CD4-positive, CD25-positive, alpha-beta regulatory T cell (primary cell): ENCODE results near the gene DGKQ. TPM values are rescaled to one million over a fixed set of nuclear protein-coding genes. Genes with fewer than 3 reads are reported as not detected.

Source experiments
- ATAC-seq, 2 donors: fragments of 150-1000 bp; cut with Tn5 transposase; one replicate each; pipeline ENCODE4 v1.10.0; 2021; ENCODE audit warnings: low read depth in 2 of 2, moderate number of reproducible peaks in 2 of 2, moderate library complexity in 1 of 2
- DNase-seq, 3 donors: peaks; one replicate each; pipeline versions ENCODE4 v3.0.0 to v3.0.0-alpha.2; 2012 to 2022; ENCODE audit warnings: mixed read lengths in 1 of 3
- H3K27ac ChIP-seq: one replicate; pipeline ENCODE4 v1.7.0; 2013; ENCODE audit warnings: mild to moderate bottlenecking, low read length; ENCODE audit not compliant: insufficient read depth, poor library complexity, severe bottlenecking
- H3K27me3 ChIP-seq: one replicate; pipeline ENCODE4 v1.7.0; 2013; ENCODE audit warnings: low read length; ENCODE audit not compliant: control insufficient read depth, insufficient read depth
- H3K36me3 ChIP-seq: one replicate; pipeline ENCODE4 v1.7.0; 2013; ENCODE audit warnings: mild to moderate bottlenecking, low read length, moderate library complexity; ENCODE audit not compliant: control insufficient read depth, insufficient read depth
- H3K4me1 ChIP-seq: 2 replicates; pipeline ENCODE4 v1.7.0; 2013; ENCODE audit warnings: mild to moderate bottlenecking, low read length; ENCODE audit not compliant: insufficient read depth, control insufficient read depth, poor library complexity, severe bottlenecking
- H3K4me3 ChIP-seq: one replicate; pipeline ENCODE4 v1.7.0; 2013; ENCODE audit warnings: low read depth, mild to moderate bottlenecking, low read length, moderate library complexity
- H3K9me3 ChIP-seq, 2 experiments: 1 replicate in 1 of 2; 2 replicates in 1 of 2; pipeline ENCODE4 v1.7.0; 2013; ENCODE audit warnings: low read length in 2 of 2, mild to moderate bottlenecking in 1 of 2, moderate library complexity in 1 of 2; ENCODE audit not compliant: control insufficient read depth in 2 of 2
- H3K27ac Mint-ChIP-seq, 3 donors: one replicate each; pipeline ENCODE4 v1.8.0; 2020 to 2022; ENCODE audit warnings: mild to moderate bottlenecking in 3 of 3, mixed read lengths in 3 of 3, moderate library complexity in 2 of 3
- H3K27me3 Mint-ChIP-seq: one replicate; pipeline ENCODE4 v1.8.0; 2022; ENCODE audit warnings: mild to moderate bottlenecking, mixed read lengths
- H3K36me3 Mint-ChIP-seq: one replicate; pipeline ENCODE4 v1.8.0; 2020; ENCODE audit warnings: mixed read lengths
- H3K4me1 Mint-ChIP-seq, 4 donors: one replicate each; pipeline ENCODE4 v1.8.0; 2020 to 2022; ENCODE audit warnings: mixed read lengths in 4 of 4, mild to moderate bottlenecking in 1 of 4
- H3K4me3 Mint-ChIP-seq, 4 donors: one replicate each; pipeline ENCODE4 v1.8.0; 2020 to 2022; ENCODE audit warnings: mild to moderate bottlenecking in 4 of 4, mixed read lengths in 4 of 4, moderate library complexity in 3 of 4
- H3K9me3 Mint-ChIP-seq, 7 donors: one replicate each; pipeline ENCODE4 v1.8.0; 2020 to 2022; ENCODE audit warnings: mixed read lengths in 7 of 7, mild to moderate bottlenecking in 3 of 7, moderate library complexity in 2 of 7
- polyA plus RNA-seq, 4 donors: library from polyadenylated mRNA; unstranded; fragments of 300-500 nt; fragmentation: Illumina TruSeq; gene quantifications; one replicate each; pipeline ENCODE4 v1.2.3, GENCODE V29; 2021
- total RNA-seq: library from RNA; stranded (reverse); gene quantifications from one replicate; pipeline ENCODE4 v1.2.3, GENCODE V29; 2022

Gene DGKQ
- total and polyA plus RNA-seq, 5 donors from 2014 or later, result 2.4 to 22.5 (median 3.6) TPM

DNA sequence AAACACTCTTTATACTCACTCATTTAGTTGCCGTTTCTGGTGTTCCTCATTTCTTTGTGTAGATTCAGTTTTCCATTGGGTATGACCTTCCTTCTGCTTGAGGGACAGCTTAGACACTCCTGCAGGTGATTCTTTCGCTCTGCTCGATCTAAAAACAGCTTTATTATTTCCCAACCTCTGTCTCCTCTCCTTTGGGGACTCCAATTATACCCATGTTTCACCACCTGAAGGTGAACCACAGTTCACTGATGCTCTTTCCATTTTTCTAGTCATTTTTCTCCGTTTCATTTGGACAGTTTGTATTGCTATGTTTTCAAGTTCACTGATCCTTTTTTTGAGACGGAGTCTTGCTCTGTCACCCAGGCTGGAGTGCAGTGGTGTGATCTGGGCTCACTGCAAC, 33.5 kb upstream of the DGKQ start:
- peaks cover 43% of the 10 kb centered on the region for H3K27me3 Mint-ChIP-seq
- Histone ChIP-seq H3K4me3 (no peak overlapping the region), H3K4me1 (peaks cover 38% of the 10 kb centered on the region), H3K36me3 (no peaks in the 10 kb centered on the region), H3K9me3 (peaks cover 0 to 2% of the 10 kb centered on the region in 2 experiments), H3K27me3 (peaks cover 5% of the 10 kb centered on the region), H3K27ac (no peak overlapping the region)
- no peak for DNase-seq
- peaks cover 0 to 11% (median 4%) of the 10 kb centered on the region in 4 donors for H3K4me1 Mint-ChIP-seq
- H3K36me3 Mint-ChIP-seq, result no peaks in the 10 kb centered on the region
- peak overlapping the region in 2 of 4 donors; percentile 27 to 51 for H3K4me3 Mint-ChIP-seq
- no peak for ATAC-seq
- H3K9me3 Mint-ChIP-seq, result peaks cover 0 to 2% (median 0%) of the 10 kb centered on the region in 7 donors
- H3K27ac Mint-ChIP-seq, result no peak overlapping the region

DNA sequence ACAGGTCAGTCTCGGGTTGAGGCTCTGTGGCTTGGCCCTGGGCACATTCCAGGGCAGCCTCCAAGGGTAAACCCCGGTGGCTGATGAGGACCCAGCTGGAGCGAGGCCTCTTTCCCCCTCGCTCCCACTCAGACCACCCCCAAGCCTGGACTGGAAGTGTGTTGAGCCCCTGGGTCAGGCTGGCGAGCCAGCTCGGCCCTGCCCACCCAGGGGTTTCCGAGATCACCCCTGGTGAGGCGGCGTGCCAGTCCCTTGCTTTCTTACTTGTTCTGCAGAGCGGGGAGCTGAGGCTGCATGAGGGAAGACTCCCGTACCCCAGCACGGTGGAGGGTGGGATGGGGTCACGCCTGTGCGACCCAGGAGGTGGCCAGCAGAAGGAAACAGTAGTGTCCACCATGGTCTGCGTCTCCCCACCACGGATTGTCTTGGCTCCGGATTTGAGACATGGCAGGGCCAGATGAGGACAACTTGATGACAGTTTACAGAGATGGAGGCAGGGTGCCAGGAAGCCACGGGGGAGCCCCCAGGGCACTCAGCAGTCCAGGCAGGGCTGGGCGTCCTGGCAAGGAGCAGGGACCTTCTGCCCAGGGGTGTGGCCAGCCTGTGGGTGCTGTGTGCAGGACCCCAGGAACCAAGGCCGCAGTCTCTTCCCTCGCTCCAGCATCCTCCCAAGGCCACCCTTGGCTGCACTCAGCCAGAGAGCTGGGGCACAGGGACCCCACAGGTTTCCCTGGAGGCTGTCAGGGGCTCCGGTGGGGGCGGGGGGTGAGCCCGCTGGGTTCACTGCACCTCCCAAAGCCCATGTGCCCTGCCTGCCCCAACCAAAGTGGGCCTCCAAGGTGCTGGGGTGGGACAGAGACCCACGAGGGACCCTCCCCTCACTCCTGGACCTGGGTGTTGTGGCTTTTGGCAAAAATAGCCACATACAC, 31.5 kb upstream of the DGKQ start:
- ATAC-seq (no peak), DNase-seq (no peak)
- H3K9me3 Mint-ChIP-seq, result peaks cover 0 to 2% (median 0%) of the 10 kb centered on the region in 7 donors
- H3K4me3 Mint-ChIP-seq, result no peak overlapping the region
- peaks cover 0 to 9% (median 4%) of the 10 kb centered on the region in 4 donors for H3K4me1 Mint-ChIP-seq
- Histone ChIP-seq H3K27ac (no peak overlapping the region), H3K36me3 (no peaks in the 10 kb centered on the region), H3K4me3 (no peak overlapping the region), H3K9me3 (peaks cover 0 to 2% of the 10 kb centered on the region in 2 experiments), H3K27me3 (peaks cover 5% of the 10 kb centered on the region), H3K4me1 (peaks cover 27% of the 10 kb centered on the region)
- H3K27ac Mint-ChIP-seq, result no peak overlapping the region
- no peaks in the 10 kb centered on the region for H3K36me3 Mint-ChIP-seq
- H3K27me3 Mint-ChIP-seq, result peaks cover 43% of the 10 kb centered on the region

DNA sequence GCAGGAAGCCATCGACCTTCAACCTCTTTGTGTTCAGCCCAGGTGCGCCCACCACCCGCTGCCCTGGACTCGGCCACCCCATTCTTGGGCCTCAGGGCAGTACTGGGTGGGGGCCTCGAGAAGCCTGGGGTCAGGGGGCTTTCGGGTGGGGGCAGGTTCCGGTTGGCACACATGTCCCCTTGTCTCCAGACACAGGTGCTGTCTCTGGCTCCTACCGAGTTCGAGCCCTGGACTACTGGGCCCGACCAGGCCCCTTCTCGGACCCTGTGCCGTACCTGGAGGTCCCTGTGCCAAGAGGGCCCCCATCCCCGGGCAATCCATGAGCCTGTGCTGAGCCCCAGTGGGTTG, 30.7 kb upstream of the DGKQ start:
- peaks cover 47% of the 10 kb centered on the region for H3K27me3 Mint-ChIP-seq
- H3K4me1 ChIP-seq, result peaks cover 24% of the 10 kb centered on the region
- no peak for DNase-seq
- H3K9me3 ChIP-seq, result peaks cover 0 to 2% of the 10 kb centered on the region in 2 experiments
- H3K9me3 Mint-ChIP-seq, result peaks cover 0 to 2% (median 0%) of the 10 kb centered on the region in 7 donors
- H3K36me3 Mint-ChIP-seq, result no peaks in the 10 kb centered on the region
- no peak for ATAC-seq
- peaks cover 5% of the 10 kb centered on the region for H3K27me3 ChIP-seq
- no peak overlapping the region for H3K4me3 ChIP-seq
- no peak overlapping the region for H3K4me3 Mint-ChIP-seq
- H3K27ac ChIP-seq, result no peak overlapping the region
- peaks cover 0 to 10% (median 4%) of the 10 kb centered on the region in 4 donors for H3K4me1 Mint-ChIP-seq
- H3K36me3 ChIP-seq, result no peaks in the 10 kb centered on the region
- no peak overlapping the region for H3K27ac Mint-ChIP-seq

DNA sequence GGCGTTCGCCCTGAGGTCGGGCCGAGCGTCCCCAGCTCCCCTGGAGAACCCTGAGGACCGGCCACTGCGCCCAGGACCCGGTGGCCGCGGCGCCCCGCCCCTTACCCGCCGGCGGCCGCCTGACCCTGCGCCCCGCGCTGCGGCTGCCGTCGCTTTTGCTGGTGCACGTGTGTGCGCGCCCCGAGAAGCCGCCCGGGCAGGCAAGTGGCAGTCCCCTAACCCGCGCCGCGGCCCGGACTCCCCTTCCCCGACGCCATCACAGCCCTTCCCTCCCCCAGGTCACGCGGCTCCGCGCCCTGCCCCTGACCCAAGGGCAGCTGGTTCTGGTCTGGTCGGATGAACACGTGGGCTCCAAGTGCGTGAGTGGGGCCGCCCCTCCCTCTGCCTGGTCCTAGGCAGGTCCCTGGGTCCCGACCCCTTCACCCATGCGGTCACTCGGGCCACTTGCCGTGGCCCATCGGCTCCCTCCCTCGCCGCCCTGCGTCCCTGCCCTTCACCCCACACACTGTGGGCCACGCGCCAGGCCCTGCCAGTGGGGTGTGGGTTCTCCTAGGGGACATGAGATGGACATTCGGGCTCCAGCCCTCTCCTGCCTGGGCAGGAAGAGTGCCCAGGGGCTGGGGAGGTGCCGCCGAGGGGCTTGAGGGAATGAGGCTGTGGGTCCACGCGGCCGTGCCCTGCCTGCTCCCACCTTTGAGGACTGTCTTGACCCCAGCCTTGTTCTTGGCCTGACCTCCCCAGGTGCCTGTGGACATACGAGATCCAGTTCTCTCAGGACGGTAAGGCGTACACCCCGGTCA, 30.1 kb upstream of the DGKQ start:
- H3K4me3 ChIP-seq, result no peak overlapping the region
- H3K4me1 ChIP-seq, result peaks cover 18% of the 10 kb centered on the region
- peaks cover 0 to 2% of the 10 kb centered on the region in 2 experiments for H3K9me3 ChIP-seq
- peaks cover 3% of the 10 kb centered on the region for H3K27me3 ChIP-seq
- no peak for DNase-seq
- no peaks in the 10 kb centered on the region for H3K36me3 Mint-ChIP-seq
- H3K27ac Mint-ChIP-seq, result no peak overlapping the region
- H3K27ac ChIP-seq, result no peak overlapping the region
- H3K4me3 Mint-ChIP-seq, result no peak overlapping the region
- H3K9me3 Mint-ChIP-seq, result peaks cover 0 to 4% (median 0%) of the 10 kb centered on the region in 7 donors
- peaks cover 0 to 8% (median 3%) of the 10 kb centered on the region in 4 donors for H3K4me1 Mint-ChIP-seq
- ATAC-seq, result no peak
- H3K36me3 ChIP-seq, result no peaks in the 10 kb centered on the region
- H3K27me3 Mint-ChIP-seq, result peaks cover 51% of the 10 kb centered on the region

DNA sequence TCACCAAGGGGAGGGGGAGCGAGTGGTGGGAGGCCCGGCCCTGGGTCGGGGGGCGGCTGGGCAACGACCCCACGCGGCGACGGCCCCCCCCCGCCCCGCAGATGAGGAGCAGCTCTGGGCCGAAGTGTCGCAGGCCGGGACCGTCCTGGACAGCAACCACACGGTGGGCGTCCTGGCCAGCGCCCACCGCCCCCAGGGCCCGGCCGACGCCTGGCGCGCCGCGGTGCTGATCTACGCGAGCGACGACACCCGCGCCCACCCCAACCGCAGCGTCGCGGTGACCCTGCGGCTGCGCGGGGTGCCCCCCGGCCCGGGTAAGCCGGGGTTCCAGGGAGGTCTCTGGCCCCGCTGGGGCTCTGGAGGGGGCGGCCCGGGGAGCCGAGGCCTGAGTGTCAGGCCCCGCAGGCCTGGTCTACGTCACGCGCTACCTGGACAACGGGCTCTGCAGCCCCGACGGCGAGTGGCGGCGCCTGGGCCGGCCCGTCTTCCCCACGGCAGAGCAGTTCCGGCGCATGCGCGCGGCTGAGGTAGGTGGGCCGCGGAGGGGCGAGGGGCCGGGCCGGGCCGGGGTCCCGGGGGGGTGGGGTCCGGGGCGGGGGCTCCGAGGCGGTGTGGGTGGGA, 29.4 kb upstream of the DGKQ start:
- ATAC-seq (no peak), DNase-seq (no peak)
- H3K4me1 ChIP-seq, result peaks cover 20% of the 10 kb centered on the region
- no peak overlapping the region for H3K27ac ChIP-seq
- H3K27me3 ChIP-seq, result peaks cover 2% of the 10 kb centered on the region
- no peaks in the 10 kb centered on the region for H3K36me3 Mint-ChIP-seq
- peaks cover 53% of the 10 kb centered on the region for H3K27me3 Mint-ChIP-seq
- peaks cover 0 to 16% (median 3%) of the 10 kb centered on the region in 4 donors for H3K4me1 Mint-ChIP-seq
- H3K27ac Mint-ChIP-seq, result no peak overlapping the region
- H3K4me3 Mint-ChIP-seq, result no peak overlapping the region
- H3K36me3 ChIP-seq, result no peaks in the 10 kb centered on the region
- H3K9me3 Mint-ChIP-seq, result peaks cover 0 to 4% (median 0%) of the 10 kb centered on the region in 7 donors
- H3K9me3 ChIP-seq, result peaks cover 0 to 2% of the 10 kb centered on the region in 2 experiments
- H3K4me3 ChIP-seq, result no peak overlapping the region

DNA sequence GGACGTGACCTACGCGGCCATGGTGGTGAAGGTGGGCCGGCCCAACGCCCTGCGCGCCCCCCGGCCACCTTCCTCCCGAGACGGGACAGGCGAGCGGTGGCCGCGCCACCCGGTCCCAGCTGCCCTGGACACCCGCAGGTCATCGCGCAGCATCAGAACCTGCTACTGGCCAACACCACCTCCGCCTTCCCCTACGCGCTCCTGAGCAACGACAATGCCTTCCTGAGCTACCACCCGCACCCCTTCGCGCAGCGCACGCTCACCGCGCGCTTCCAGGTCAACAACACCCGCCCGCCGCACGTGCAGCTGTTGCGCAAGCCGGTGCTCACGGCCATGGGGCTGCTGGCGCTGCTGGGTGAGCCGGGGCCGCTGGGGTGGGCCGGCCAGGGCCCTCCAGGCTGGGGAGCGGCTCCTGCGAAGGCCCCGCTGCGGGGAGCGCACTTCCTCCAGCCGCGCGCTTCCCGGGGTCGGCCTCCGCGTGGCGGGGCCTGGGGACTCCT, 28.8 kb upstream of the DGKQ start:
- Histone ChIP-seq H3K9me3 (peaks cover 0 to 2% of the 10 kb centered on the region in 2 experiments), H3K4me3 (no peak overlapping the region), H3K4me1 (peaks cover 26% of the 10 kb centered on the region), H3K27me3 (no peaks in the 10 kb centered on the region), H3K27ac (no peak overlapping the region), H3K36me3 (no peaks in the 10 kb centered on the region)
- Mint-ChIP-seq H3K27me3 (peaks cover 48% of the 10 kb centered on the region), H3K36me3 (no peaks in the 10 kb centered on the region), H3K4me1 (peaks cover 0 to 16% (median 3%) of the 10 kb centered on the region in 4 donors), H3K27ac (no peak overlapping the region), H3K9me3 (peaks cover 0 to 4% (median 0%) of the 10 kb centered on the region in 7 donors), H3K4me3 (no peak overlapping the region)
- DNase-seq (no peak), ATAC-seq (peak in 1 of 2 donors; percentile 25)

DNA sequence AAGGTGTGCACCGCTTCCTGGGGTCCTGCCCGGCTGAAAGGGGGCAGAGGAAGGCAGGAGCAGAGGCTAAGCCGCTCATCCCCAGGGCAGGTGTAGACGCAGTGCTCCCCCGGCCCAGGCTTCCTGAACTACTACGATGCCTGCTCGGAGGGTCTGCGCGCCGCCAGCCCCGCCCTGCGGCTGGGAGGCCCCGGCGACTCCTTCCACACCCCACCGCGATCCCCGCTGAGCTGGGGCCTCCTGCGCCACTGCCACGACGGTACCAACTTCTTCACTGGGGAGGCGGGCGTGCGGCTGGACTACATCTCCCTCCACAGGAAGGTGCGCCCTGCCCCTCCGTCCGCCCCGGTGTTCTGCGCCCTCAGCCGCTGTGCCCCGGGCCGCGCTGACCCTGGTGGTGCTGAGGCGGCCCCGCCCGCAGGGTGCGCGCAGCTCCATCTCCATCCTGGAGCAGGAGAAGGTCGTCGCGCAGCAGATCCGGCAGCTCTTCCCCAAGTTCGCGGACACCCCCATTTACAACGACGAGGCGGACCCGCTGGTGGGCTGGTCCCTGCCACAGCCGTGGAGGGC, 28.3 kb upstream of the DGKQ start:
- no peak overlapping the region for H3K27ac Mint-ChIP-seq
- no peaks in the 10 kb centered on the region for H3K9me3 ChIP-seq
- H3K9me3 Mint-ChIP-seq, result peaks cover 0 to 2% (median 0%) of the 10 kb centered on the region in 7 donors
- peaks cover 29% of the 10 kb centered on the region for H3K4me1 ChIP-seq
- no peak overlapping the region for H3K4me3 Mint-ChIP-seq
- DNase-seq (no peak), ATAC-seq (no peak)
- no peak overlapping the region for H3K27ac ChIP-seq
- H3K36me3 Mint-ChIP-seq, result no peaks in the 10 kb centered on the region
- no peaks in the 10 kb centered on the region for H3K36me3 ChIP-seq
- peaks cover 43% of the 10 kb centered on the region for H3K27me3 Mint-ChIP-seq
- H3K27me3 ChIP-seq, result no peaks in the 10 kb centered on the region
- H3K4me3 ChIP-seq, result no peak overlapping the region
- peaks cover 0 to 16% (median 3%) of the 10 kb centered on the region in 4 donors for H3K4me1 Mint-ChIP-seq
